ENCODE measurements around the gene SCARB1. TPM values are rescaled to one million over a fixed set of nuclear protein-coding genes. Genes with fewer than 3 reads are reported as not detected.

SCARB1 gene
- total RNA-seq, 2 donors from 2014 or later, result 44.9 to 83.1 TPM

GRCh38 chr12:124753228-124753591, 110.5 kb downstream of the SCARB1 start:
- DNase-seq, result no peak
- H3K36me3 ChIP-seq, result no peaks in the 10 kb centered on the region
- intact Hi-C loops (cut with DNase I), result loop anchor here (5.0 kb wide), 1 partner anchor 186 kb away; the partner anchor contains the start of gene NCOR2
- H3K27ac ChIP-seq, result no peak overlapping the region
- no peak overlapping the region for H3K9ac ChIP-seq (ENCODE audit: low read depth in 2 of 2, low read length in 2 of 2)
- H3K9me3 ChIP-seq, result no peaks in the 10 kb centered on the region
- H3K27me3 ChIP-seq, result no peaks in the 10 kb centered on the region
- H3K4me1 ChIP-seq, result no peaks in the 10 kb centered on the region
- H3K4me3 ChIP-seq, result no peak overlapping the region
- no peak for TF ChIP-seq CTCF (IDR thresholded peaks at IDR 0.05)

GRCh38 chr12:124752437-124753227, 111.0 kb downstream of the SCARB1 start:
- H3K27ac ChIP-seq, result no peak overlapping the region

GRCh38 chr12:124751654-124752355, 111.9 kb downstream of the SCARB1 start:
- intact Hi-C loops (cut with DNase I), result loop anchor here (5.0 kb wide), 1 partner anchor 185 kb away; the partner anchor contains the start of gene NCOR2
- no peak for DNase-seq
- peaks cover 11% of the 10 kb centered on the region for H3K4me1 ChIP-seq
- TF ChIP-seq CTCF (IDR thresholded peaks at IDR 0.05), result no peak
- H3K9ac ChIP-seq (ENCODE audit: low read depth in 2 of 2, low read length in 2 of 2), result peak overlapping the region in 1 of 2 donors; percentile 29
- no peak overlapping the region for H3K27ac ChIP-seq
- no peaks in the 10 kb centered on the region for H3K27me3 ChIP-seq
- no peaks in the 10 kb centered on the region for H3K9me3 ChIP-seq
- no peak overlapping the region for H3K4me3 ChIP-seq
- H3K36me3 ChIP-seq, result no peaks in the 10 kb centered on the region

More at GRCh38 chr12:124752437-124753227, 111.0 kb downstream of the SCARB1 start:
- Histone ChIP-seq H3K4me3 (no peak overlapping the region), H3K9me3 (no peaks in the 10 kb centered on the region), H3K4me1 (peaks cover 3% of the 10 kb centered on the region), H3K36me3 (no peaks in the 10 kb centered on the region), H3K9ac (ENCODE audit: low read depth in 2 of 2, low read length in 2 of 2) (peak overlapping the region in 1 of 2 donors; percentile 29), H3K27me3 (no peaks in the 10 kb centered on the region)
- DNase-seq, result no peak
- TF ChIP-seq CTCF (IDR thresholded peaks at IDR 0.05), result no peak
- intact Hi-C loops (cut with DNase I), result loop anchor here (5.0 kb wide), 1 partner anchor 185 kb away; the partner anchor contains the start of gene NCOR2

- intact Hi-C loops (cut with DNase I), result loop anchor here (5.0 kb wide), 1 partner anchor 184 kb away; the partner anchor contains the start of gene NCOR2
- Histone ChIP-seq H3K9me3 (no peaks in the 10 kb centered on the region), H3K27me3 (no peaks in the 10 kb centered on the region), H3K27ac (no peak overlapping the region), H3K9ac (ENCODE audit: low read depth in 2 of 2, low read length in 2 of 2) (no peak overlapping the region), H3K4me3 (no peak overlapping the region), H3K36me3 (no peaks in the 10 kb centered on the region), H3K4me1 (peaks cover 18% of the 10 kb centered on the region)
- TF ChIP-seq CTCF (IDR thresholded peaks at IDR 0.05), result no peak
- DNase-seq, result no peak
Observed at GRCh38 chr12:124750787-124751471, 112.7 kb downstream of the SCARB1 start.

GRCh38 chr12:124750149-124750656, 113.5 kb downstream of the SCARB1 start:
- Histone ChIP-seq H3K27me3 (no peaks in the 10 kb centered on the region), H3K36me3 (no peaks in the 10 kb centered on the region), H3K27ac (no peak overlapping the region), H3K9ac (ENCODE audit: low read depth in 2 of 2, low read length in 2 of 2) (no peak overlapping the region), H3K4me3 (no peak overlapping the region), H3K4me1 (peaks cover 18% of the 10 kb centered on the region), H3K9me3 (no peaks in the 10 kb centered on the region)
- no peak for DNase-seq
- TF ChIP-seq CTCF (IDR thresholded peaks at IDR 0.05), result no peak
- intact Hi-C loops (cut with DNase I), result loop anchor here (5.0 kb wide), 1 partner anchor 183 kb away; the partner anchor contains the start of gene NCOR2
